Smooth muscle cell of the brain vasculature (primary cell): ENCODE results near the gene TIGD6.
A peak's percentile ranks its signal among the peaks of the same experiment; 100 is the strongest.

Source experiments
- DNase-seq: peaks from one replicate; pipeline ENCODE4 v3.0.0-alpha.2; 2012; ENCODE audit warnings: low read depth, low spot score

Gene TIGD6

DNA sequence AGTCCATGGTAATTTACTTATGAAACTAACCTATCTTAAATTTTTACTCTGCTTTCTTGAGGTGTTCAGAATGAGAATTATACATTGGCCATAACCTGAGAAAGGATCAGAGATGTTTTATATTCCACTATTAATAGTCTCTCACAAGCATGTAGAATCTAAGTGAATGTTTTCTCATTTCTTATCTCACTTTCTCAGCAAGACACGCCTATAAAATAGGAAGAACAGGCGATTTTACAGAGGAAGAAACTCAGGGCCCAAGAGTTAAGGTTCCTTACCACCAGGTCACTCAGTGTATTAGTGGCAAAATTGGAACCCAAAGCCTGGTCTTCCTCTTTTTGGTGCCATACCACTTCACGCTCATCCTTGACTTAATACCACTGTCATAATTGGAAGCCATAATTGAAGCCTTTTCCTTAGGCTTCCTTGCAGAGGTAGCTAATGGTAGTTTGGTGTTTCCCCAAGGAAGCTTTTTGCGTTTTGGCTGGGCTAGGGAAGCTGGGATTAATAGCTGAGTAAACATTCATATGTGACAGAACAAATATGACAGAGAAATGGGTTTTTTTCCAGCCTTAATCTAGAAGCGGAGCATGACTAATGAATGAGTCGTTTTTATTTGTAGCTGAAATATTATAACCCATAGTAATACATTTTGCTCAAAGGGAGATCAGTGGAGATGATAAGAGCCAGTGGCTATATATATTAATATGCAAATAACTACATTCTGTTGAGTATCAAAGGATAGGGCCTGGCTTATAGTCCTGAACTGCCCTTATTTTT is 17.0 kb upstream of the TIGD6 start:
- DNase-seq = no peak

DNA sequence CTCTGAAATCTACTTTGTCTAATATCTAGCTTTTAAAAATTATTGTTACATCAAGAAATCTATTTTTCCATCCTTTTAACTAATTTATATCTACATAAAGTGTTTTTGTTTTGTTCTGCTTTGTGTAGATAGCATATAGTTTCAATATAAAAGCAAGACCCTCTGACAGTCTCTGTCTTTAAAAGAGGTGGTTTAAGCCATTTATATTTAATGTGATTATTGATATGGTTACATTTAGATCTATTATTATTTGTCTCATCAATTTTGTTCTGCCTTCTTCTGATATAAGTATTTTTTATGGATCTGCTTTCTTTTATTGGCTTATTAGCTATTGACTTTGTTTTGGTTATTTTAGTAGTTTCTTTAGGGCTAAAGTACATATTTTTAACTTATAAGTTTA is 16.1 kb upstream of the TIGD6 start:
- DNase-seq = no peak

DNA sequence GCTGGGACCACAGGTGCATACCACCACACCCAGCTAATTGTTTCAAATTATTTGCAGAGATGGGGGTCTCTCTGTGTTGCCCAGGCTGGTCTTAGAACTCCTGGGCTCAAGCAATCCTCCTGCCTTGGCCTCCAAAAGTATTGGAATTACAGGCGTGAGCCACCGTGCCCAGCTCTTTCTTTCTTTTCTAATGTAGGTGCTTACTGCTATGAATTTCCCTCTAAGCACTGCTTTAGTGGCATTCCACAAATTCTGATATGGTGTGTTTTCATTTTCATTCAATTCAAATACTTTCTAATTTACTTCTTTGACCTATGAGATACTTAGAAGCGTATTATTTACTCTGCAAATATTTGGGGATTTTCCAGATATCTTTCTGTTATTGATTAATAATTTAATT is 15.0 kb upstream of the TIGD6 start:
- no peak for DNase-seq

DNA sequence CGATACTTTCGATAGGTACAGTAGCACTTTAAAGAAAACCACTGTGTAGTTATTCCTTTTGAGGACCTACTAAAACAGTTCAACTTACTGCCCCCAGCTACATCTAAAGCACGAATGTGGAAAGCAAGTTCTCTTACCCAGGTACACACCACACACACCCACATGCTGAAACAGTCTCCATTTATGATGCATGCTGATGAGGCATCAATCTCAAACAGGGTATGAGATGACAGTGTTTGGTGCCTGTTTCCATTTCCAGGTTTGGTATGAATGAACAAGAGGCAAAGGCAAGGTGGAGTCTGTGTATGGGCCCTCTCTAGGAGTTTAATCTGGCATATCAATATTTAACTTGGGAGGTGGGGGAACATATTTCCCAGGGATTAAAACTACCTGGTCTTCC is 14.0 kb upstream of the TIGD6 start:
- no peak for DNase-seq

DNA sequence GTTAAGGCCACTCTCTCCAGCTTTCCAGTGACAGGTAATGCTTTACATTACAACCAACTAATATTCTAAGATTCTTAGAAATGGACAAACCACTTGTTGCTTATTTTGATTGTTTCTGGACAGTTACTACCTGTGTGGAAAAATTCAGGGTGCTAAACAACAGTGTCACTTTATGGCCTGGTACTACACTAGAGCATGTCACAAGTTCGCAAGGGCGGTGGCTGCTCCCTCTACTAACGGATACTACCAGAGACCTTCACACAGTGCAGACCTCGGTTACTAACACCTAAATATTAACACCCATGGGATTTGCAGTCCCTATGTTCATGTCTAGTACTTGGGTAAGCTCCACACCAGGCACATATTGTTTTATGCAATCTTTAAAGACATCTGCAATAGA is 13.5 kb upstream of the TIGD6 start:
- no peak for DNase-seq

DNA sequence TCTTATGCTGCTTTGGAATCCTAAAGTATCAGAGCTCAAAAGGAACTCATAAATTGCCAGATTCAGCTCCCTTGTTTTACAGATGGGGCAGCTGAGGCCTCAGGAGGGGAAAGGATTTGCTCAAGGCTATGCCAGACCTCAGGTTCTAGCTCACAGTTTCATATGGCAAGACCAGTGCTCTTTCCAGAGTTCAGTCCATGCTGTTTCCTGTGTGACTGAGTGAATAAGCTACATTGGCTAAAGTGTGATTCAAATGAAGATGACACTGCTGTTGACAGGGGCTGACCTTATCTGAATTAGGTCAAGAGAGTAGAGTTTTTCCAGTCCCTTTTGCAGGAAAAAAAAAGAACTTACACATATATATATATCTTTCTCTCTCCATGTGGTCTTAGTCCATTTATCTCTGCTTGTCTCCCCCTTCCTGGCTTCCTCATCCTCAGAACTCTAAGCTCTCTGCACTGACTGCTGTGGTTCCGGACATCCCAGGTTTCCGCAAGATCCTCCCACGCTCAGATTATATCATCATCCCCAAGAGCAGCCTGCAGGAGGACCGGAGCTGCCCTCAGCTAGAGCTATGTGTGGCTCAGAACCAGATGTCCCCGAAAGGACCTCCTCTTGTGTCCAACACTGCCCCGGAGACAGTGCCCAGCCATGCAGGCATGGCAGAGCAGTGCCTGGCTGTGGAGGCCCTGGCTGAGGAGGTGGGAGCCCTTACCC is 9.4 kb upstream of the TIGD6 start:
- DNase-seq = no peak

DNA sequence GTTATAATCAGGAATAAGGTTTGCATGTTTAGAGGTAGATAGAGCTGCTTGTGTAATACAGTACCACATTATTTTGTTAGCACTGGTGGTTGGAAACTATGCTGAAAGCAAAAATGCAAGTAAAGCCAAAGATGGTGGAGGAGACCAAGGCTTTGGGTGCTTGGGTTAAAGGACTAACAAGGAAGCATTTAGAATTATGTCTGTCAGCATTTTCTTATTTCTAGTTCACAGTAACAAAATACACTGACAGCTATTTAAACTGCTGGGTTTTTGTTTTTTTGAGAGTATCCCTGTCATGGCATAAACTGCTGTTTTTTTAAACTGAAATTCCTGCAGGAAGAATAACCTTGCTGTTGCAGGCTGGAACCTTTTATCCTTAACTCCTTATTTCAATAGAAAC is 6.6 kb upstream of the TIGD6 start:
- DNase-seq = no peak

DNA sequence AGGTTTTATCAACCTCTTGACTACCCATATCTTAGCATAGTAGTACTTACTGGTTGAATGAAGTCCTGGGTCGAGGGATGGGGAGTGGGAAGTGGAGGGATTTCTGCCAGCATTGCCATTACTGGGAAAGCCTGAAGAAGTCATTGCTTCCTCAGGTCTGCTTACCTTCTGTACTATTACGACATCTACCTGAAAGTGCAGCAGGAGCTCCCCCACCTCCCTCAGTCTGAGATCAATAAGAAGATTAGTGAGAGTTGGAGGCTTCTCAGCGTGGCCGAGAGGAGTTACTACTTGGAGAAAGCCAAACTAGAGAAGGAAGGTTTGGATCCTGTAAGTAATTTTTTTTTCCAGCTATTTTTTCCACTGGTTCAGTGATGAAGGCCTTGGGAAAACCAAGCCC is 5.9 kb upstream of the TIGD6 start:
- no peak for DNase-seq

DNA sequence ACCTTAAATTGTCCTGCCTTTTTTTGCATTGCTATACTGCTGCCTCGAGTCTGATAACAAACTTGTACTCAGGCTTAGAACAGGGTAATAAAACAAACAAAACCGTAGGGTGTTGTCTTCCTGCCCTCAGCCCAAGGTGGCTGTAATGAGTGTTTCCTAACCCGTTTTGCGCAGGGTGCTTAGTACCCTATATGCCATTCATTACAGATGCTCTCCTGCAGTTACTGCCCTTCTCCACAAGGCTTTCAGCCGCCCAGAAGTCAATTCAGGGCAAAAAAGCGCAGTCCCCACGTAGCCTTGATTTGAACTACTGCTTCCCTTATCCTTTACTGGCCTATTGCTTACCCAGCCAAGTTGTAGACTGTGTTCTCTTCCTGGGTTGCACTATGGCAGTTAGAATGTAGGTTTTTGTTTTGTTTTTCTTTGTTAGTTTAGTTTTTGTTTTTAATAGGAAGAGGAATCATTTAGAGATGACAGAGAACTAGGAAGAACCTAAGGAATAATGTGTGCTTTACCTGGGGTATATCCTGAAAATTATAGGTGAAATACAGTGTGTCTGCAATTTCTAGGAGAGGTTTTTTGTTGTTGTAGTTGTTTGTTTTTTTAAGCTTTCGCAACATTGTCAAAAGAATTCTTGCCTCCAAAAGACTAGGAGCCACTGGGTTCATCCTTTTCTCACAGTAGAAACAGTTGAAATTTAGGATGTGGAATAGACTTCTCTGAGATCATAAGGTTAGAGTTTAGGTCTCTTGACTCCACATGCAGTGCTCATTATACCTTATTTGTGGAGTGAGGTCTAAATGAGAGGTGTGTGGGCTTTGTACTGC is 1.4 kb upstream of the TIGD6 start:
- DNase-seq = peak; percentile 24

DNA sequence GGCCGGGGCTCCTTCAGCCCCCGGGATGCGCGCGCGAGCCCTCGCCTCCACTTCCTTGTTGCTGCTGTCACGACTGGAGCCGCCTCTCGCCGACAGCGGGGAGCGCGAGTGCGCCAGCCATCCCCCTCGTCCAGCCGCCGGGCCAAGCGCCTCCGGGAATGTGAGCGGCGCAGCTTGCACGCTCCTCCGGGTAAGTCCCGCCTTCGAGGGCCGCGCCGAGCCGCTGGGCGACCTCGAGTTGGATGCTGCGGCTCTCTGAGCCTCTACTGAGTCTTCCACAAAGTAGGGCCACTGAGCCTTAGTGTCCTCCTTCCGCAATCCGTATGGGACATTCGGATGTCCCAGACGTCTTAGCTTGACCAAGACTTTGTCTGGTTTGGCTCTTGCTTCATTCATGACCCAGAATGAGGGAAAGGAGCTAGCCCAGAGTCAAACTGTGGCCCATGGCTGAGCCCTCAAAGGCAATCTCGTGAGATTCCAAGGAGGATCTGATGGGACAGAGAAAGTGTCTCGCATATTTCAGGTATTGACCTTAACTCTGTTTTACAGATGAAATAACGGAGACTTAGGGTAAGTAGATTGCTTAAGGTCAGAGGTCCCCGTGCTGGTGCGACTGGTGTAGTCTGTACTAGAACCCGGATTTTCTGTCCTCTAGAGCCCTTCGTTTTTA is 671 bp upstream of the TIGD6 start:
- DNase-seq = no peak

DNA sequence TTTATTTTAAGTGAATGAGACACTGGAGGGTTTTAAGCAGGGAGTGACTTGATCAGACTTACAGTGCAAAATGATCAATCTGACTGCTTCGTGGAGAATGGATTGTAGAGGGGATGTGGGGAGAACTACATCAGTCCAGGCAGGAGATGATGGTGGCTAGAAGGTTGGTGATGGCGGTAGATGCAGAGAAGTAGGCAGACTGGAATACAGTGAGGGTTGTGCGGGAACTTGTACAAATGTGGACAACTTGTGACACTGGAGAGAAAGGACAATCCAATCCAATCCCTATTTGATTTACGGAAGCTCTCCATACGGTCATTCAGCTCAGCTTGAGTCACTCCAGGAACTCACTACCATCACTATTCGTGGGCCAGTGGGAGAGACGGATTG is 593 bp downstream of the TIGD6 start:
- no peak for DNase-seq

DNA sequence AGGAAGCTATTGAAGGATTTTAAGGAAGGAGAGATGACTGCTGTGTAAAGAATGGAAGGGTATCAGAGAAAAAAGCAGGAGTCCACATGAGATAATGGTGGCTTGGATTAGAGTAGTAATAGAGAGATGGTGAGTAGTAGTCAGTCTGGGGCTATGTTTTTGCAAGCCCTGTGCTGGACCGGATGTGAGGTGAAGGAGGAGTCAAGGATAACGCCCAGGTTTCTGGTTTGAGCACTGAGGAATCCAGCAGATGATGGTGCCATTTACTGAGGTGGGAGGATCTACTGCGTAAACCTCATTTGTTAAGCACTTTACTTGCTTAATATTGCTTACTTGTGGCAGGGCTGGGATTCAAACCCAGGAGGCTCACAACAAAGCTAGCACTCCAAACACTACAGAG is 1.1 kb downstream of the TIGD6 start:
- DNase-seq = no peak

DNA sequence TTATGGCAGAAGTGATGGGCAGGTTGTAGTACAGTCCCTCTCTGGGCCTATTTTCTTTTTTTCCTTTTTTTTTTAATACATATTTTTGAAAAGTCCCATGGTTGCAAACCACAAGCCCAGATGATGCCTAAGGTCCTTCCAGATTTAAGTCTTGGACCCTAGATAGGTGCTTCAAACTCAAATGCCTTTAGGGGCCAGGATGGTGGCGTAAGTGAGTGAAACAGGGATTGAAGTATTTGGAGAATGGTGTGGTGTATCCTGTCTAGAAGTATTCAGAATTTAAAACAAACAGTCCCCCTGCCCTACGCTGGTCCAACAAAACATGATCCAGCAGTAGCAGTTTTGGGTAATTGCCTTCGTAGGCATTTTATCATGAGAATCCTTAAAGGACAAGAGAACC is 2.2 kb downstream of the TIGD6 start:
- no peak for DNase-seq

DNA sequence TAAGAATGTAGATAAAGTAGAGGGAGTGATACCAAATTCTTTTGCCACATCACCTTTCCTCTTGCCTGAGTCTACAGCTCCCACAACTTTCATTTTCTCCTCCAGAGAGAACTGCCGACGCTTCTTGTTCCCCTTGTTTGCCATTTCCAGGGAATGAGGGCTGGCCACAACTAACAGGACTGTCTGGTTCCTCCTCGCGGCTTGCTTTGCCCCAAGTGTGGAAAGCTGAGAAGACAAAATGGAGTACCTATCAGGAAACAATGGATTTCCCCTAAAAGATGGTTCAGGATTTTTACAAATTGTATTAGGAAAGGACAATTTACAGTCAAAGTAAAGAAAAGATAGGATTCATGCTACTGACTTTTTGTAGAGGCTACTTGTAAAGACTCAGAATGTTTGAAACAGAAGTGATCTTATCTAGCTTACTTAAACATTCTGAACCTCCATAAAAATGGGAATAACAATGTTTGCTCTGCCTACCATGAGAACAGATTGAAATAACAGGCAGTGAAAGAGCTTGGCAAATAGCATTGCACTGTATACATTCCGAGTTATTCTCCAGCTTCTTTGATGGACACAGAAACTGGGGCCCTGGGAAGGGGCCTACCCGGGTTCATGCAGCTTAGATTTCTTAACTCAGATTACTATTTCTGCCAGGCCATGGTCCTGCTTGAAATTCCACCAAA is 4.1 kb downstream of the TIGD6 start:
- DNase-seq = no peak

DNA sequence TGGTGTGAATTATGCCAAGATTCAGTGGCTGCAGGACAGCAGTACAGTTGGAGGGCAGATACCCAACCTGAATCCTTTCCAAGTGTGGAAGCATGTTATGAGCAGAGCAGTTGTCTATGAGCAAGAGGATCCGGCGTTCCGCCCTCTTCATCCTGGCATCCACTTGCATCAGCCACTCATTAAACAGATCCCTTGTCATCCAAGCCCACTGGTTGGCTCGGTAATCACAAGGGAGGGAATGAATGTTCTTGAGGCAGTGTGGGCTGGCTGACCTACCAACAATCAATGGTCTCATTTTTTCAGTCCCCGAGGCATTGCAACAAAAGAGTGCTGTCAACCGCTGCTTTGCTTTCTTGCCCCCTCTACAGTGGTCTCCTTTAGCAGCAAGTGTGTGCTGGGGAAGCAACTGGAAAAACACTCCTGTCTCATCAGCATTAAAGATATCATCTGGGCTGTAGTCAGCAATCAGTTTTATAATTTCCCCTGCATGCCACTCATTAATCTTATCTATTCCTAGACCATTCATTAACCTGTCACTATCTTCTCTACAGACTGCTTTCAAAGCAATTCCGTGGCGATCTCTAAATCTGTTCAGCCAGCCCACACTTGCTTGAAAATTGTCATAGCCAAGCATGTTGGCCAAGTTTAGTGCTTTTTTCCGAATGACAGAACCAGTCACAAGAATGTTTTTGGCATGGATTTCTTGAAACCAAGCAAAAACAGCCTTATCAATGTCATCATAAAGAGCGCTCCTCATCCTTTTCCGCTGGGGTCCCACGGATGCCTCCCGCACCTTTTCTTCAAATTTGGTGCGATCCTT is 4.9 kb downstream of the TIGD6 start:
- no peak for DNase-seq

DNA sequence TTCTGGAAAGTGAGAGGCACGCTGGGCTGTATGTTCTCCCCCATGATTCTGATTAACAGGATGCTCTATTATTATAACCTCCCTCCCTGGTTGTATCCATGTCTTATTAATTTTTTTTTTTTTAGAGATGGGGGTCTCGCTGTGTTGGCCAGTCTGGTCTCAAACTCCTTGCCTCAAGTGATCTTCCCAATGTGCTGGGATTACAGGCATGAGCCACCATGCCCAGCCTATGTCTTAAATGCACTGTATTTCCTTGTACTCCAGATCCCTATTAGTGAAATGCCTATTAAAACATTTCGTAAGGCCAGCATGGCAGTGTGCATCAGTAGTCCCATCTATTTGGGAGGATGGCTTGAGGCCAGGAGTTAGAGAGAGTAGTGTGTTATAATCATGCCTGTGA is 7.0 kb downstream of the TIGD6 start:
- DNase-seq = no peak

DNA sequence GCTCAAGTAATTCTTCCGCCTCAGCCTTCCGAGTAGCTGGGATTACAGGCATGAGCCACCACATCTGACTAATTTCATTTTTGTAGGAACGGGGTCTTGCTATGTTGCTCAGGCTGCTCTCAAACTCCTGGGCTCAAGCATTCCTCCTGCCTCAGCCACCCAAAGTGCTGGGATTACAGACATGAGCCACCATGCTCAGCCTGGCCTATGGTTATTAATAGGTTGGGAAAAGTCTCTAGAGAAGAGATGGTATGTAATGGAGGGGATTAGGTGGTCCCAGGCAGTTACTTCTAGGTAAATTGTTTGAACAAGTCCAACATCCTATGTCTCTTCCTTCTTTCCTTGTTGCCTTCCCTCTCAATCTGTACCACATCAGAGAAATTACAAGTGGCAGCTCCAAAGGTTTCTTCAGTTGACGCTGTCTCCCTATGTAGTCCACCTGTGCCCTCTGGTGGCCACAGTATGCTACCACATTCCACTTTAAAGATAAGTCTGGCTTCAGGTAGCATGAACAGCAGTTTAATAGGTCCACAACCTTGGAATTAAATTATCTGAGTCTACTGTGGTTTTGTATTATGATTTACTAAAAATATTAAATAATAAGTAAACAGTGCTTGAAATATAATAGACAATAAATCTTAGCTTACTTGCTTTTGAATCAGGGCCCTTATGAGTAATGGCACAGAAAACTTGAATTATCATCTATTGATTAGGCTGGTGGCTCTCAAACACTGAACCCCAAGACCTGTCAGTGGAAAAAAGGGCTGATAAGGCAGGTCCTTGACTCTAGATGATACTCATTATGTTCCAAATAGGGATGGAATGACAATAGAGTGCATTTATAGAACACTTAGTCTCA is 9.7 kb downstream of the TIGD6 start:
- DNase-seq = peak; percentile 55

DNA sequence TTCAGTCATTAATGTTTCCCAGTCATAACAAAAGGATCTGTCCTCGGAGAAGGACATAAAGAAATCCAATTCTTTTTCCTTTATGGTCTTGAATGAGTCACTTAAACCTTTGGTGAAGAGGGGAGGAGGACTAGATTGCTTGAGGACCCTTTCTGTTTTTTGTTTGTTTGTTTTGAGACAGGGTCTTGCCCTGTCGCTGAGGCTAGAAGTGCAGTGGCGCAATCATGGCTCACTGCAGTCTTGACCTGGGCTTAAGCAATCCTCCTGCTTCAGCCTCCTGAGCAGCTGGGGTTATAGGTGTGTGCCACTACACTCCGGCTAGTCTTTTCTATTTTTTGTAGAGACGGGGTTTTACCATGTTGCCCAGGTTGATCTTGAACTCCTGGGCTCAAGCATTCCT is 12.3 kb downstream of the TIGD6 start:
- DNase-seq = no peak

DNA sequence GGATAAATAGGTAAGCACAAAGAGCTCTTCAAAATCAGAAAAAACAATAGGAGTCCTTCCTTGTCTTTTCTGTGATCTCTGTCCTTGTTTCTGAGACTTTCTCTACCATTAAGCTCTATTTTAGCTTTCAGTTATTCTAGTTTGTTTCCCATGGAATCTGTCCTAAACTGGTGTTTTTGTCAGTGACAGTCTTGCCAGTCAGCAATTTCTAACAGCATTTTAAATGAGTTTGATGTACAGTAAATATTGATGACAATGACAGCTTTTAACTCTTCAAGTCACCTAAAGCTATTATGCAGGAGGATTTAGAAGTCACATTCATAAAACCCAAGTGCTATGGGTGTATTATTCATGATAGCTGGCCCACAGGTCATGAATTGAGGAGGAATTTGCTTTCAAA is 17.9 kb downstream of the TIGD6 start:
- no peak for DNase-seq

DNA sequence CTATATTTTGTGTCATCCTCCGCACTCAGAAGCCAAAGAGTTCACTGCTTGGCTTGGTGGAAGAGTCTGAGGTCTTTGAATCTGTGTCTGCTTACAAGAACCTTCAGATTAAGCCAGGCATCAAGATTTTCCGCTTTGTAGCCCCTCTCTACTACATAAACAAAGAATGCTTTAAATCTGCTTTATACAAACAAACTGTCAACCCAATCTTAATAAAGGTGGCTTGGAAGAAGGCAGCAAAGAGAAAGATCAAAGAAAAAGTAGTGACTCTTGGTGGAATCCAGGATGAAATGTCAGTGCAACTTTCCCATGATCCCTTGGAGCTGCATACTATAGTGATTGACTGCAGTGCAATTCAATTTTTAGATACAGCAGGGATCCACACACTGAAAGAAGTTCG is 19.2 kb downstream of the TIGD6 start:
- no peak for DNase-seq
